Measurements from ENCODE around the gene PDZRN3. TPM values are rescaled to one million over a fixed set of nuclear protein-coding genes. Genes with fewer than 3 reads are reported as not detected.

PDZRN3 gene
- polyA plus RNA-seq, 1 of the 3 experiments (the other 2 are of a cell fraction) = 10.3 TPM

DNA sequence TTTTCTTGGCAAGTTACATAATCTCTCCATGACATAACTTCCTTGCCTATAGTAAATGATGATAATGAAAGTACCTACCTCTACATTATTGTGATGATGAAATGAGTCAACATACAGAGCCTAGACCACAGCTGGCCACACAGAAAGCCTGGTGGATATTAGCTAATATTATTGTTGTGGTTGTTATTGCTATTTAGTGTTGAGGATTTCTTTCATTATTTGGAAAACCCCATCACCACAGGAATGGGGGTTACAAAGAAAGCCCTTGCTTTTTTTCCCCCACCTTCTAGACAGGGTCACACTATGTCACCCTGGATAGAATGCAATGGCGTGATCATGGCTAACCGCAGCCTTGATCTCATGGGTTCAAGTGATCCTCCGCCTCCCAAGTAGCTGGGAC, 125.0 kb downstream of the PDZRN3 start:
- Histone ChIP-seq H3F3A (replicated peaks; ENCODE audit: insufficient read depth) (peaks cover 13% of the 10 kb centered on the region), H3K9me3 (no peaks in the 10 kb centered on the region), H3K9ac (no peak overlapping the region), H3K27me3 (ENCODE audit: insufficient read depth) (no peaks in the 10 kb centered on the region), H3K27ac (ENCODE audit: low read depth in 2 of 2, low read length in 1 of 2) (no peak overlapping the region; a peak in 1 of 4 replicates), H4K20me1 (ENCODE audit: insufficient read depth) (peaks cover 31% of the 10 kb centered on the region; the same call in 1 of the 2 replicates), H2AFZ (ENCODE audit: low read depth) (no peak overlapping the region), H3K9me2 (no peaks in the 10 kb centered on the region), H3K4me3 (ENCODE audit: low read depth in 2 of 2, low read length in 1 of 2) (no peak overlapping the region), H3K36me3 (replicated peaks in 1 of 2; ENCODE audit: control insufficient read depth in 1 of 2, insufficient read depth in 2 of 2, low read length in 1 of 2) (no peaks in the 10 kb centered on the region), H3K4me1 (ENCODE audit: control insufficient read depth in 1 of 2, insufficient read depth in 2 of 2, low read depth in 1 of 2, low read length in 1 of 2) (peaks cover 8 to 16% of the 10 kb centered on the region in 2 experiments; a peak in 3 of 4 replicates), H3K79me2 (ENCODE audit: insufficient read depth) (peaks cover 51% of the 10 kb centered on the region), H3K4me2 (no peak overlapping the region)
- CTCF ChIA-PET = interaction anchor here (0.8 to 6.6 kb wide), 9 partner anchors 9 to 400 kb away, joined by 3 to 104 read pairs (median 18); no protein-coding TSS in a partner anchor
- TF ChIP-seq YY1 (IDR thresholded peaks at IDR 0.05; ENCODE audit: low read depth) (no peak), GATA2 (CRISPR knock-in tag; IDR thresholded peaks at IDR 0.05) (no peak), FOSL2 (IDR thresholded peaks at IDR 0.05; ENCODE audit: borderline replicate concordance, low read depth) (no peak), RCOR1 (IDR thresholded peaks at IDR 0.05; ENCODE audit: low read length) (no peak), RXRA (IDR thresholded peaks at IDR 0.05; ENCODE audit: borderline replicate concordance, low read depth) (no peak), RFX5 (IDR thresholded peaks at IDR 0.05; ENCODE audit: low read length) (no peak)
- 100% methylated on average over 3 of the region's 3 CpGs for WGBS (ENCODE audit: low lambda C conversion rate)
- POLR2A ChIA-PET = no interaction called here
- no peak for DNase-seq

DNA sequence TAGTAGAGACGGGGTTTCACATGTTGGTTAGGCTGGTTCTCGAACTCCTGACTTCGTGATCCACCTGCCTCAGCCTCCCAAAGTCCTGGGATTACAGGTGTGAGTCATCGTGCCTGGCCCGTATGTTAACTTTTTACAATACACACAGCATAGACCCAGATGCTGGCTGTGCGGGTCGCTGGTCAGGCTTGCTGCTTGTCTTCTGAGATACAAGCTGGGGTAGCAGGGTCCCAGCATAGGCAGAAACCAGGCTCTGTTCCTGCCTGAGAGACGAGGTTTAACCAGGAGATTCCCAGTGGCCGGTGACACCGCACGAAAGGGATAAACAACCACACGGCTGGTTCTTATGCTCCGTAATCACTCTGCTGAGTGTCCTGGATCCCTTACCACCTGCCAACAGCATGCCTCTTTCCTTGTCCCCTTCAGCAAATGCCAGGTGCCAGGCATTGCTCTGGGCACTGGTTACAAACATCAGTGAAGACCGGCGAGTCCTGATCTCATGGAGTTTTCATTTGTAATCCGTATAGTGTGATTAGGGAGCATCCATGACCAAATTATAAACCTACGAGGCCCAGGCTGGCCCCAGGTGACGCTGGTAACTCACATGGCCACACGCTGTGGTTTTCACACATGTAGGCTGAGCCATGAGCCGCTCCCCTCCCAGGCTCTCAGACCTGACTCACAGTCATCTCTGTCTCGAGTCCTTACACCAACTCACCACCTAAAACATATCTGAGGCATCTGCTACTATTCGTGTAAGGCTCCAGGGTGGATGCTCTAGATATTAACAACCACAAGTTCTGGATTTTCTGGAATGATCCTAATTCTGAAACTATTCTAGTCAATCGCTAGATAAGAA, 125.7 kb downstream of the PDZRN3 start:
- H4K20me1 ChIP-seq (ENCODE audit: insufficient read depth) = peaks cover 34% of the 10 kb centered on the region; the same call in 1 of the 2 replicates
- H2AFZ ChIP-seq (ENCODE audit: low read depth) = no peak overlapping the region
- H3K9me3 ChIP-seq = no peaks in the 10 kb centered on the region
- no peak overlapping the region for H3K9ac ChIP-seq
- TF ChIP-seq MXI1 (IDR thresholded peaks at IDR 0.05; ENCODE audit: low read depth, low read length) (no peak), TAF1 (IDR thresholded peaks at IDR 0.05; ENCODE audit: borderline replicate concordance, low read depth, low read length) (no peak), CTCF (IDR thresholded peaks at IDR 0.05) (no peak), GATA2 (CRISPR knock-in tag; IDR thresholded peaks at IDR 0.05) (no peak), RXRA (IDR thresholded peaks at IDR 0.05; ENCODE audit: borderline replicate concordance, low read depth) (no peak), EZH2phosphoT487 (IDR thresholded peaks at IDR 0.05; ENCODE audit: borderline replicate concordance, low read depth) (no peak)
- no peak for DNase-seq
- peak overlapping the region in 1 of 2 experiments; percentile 18; a peak in 1 of 4 replicates for H3K27ac ChIP-seq (ENCODE audit: low read depth in 2 of 2, low read length in 1 of 2)
- 83% methylated on average over 23 of the region's 23 CpGs for WGBS (ENCODE audit: low lambda C conversion rate)
- POLR2A ChIA-PET = no interaction called here
- peaks cover 9 to 11% of the 10 kb centered on the region in 2 experiments; a peak in 3 of 4 replicates for H3K4me1 ChIP-seq (ENCODE audit: control insufficient read depth in 1 of 2, insufficient read depth in 2 of 2, low read depth in 1 of 2, low read length in 1 of 2)
- no peak overlapping the region for H3K4me2 ChIP-seq
- H3K79me2 ChIP-seq (ENCODE audit: insufficient read depth) = peaks cover 48% of the 10 kb centered on the region
- no peaks in the 10 kb centered on the region for H3K36me3 ChIP-seq (replicated peaks in 1 of 2; ENCODE audit: control insufficient read depth in 1 of 2, insufficient read depth in 2 of 2, low read length in 1 of 2)
- CTCF ChIA-PET = interaction anchor here (1.0 to 6.6 kb wide), 6 partner anchors 12 to 399 kb away, joined by 3 to 104 read pairs (median 14); no protein-coding TSS in a partner anchor
- H3K4me3 ChIP-seq (ENCODE audit: low read depth in 2 of 2, low read length in 1 of 2) = no peak overlapping the region
- H3K9me2 ChIP-seq = no peaks in the 10 kb centered on the region
- peaks cover 12% of the 10 kb centered on the region for H3F3A ChIP-seq (replicated peaks; ENCODE audit: insufficient read depth)
- H3K27me3 ChIP-seq (ENCODE audit: insufficient read depth) = no peaks in the 10 kb centered on the region

All from SK-N-SH (cell line).